Activated naive CD4-positive, alpha-beta T cell treated with anti-CD3 and anti-CD28 coated beads, Interleukin-2, amount 50 U/mL, for 72 hours (primary cell): ENCODE data around the gene TTC21B. TPM values are rescaled to one million over a fixed set of nuclear protein-coding genes. Genes with fewer than 3 reads are reported as not detected.

Source experiments
- ATAC-seq, 2 donors: fragments of 150-1000 bp; cut with Tn5 transposase; 2 replicates each; pipeline ENCODE4 v1.10.0; 2021; ENCODE audit warnings: mild to moderate bottlenecking in 2 of 2, moderate library complexity in 2 of 2
- DNase-seq, 2 donors: peaks; one replicate each; pipeline ENCODE4 v3.0.0; 2021 to 2022; ENCODE audit warnings: low spot score in 2 of 2
- H3K27ac Mint-ChIP-seq, 2 donors: one replicate each; pipeline ENCODE4 v1.8.0; 2022; ENCODE audit warnings: mild to moderate bottlenecking in 2 of 2, mixed read lengths in 2 of 2
- H3K36me3 Mint-ChIP-seq, 2 donors: one replicate each; pipeline ENCODE4 v1.8.0; 2022; ENCODE audit warnings: mixed read lengths in 2 of 2
- H3K9me3 Mint-ChIP-seq, 2 donors: one replicate each; pipeline ENCODE4 v1.8.0; 2022; ENCODE audit warnings: mixed read lengths in 2 of 2
- total RNA-seq, 2 donors: library from RNA; stranded (reverse); gene quantifications; one replicate each; pipeline ENCODE4 v1.2.3, GENCODE V29; 2022

Gene TTC21B
- total RNA-seq, 2 donors from 2014 or later = 22.6 to 27.3 TPM

DNA sequence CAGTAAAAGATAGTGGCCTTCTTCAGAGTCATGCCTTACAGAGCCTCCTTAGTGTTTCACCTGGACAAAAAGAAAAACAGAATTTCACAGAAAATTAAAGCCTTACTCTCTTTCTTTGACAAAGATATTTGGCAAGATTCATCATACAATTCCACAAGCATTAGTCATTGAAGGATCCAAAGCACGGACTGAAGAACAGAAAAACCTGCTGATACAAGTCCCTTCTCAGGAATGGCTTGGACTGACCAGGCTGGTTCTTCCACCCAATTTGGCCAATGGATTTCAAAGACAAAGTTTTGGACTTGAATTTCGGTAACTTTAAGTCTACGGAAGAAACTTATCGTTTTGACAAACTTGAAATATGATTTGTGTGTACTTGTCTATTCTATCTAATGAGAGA lies 120.4 kb downstream of the TTC21B start:
- Mint-ChIP-seq H3K27ac (no peak overlapping the region), H3K36me3 (no peaks in the 10 kb centered on the region), H3K9me3 (no peaks in the 10 kb centered on the region)
- no peak for ATAC-seq
- no peak for DNase-seq

DNA sequence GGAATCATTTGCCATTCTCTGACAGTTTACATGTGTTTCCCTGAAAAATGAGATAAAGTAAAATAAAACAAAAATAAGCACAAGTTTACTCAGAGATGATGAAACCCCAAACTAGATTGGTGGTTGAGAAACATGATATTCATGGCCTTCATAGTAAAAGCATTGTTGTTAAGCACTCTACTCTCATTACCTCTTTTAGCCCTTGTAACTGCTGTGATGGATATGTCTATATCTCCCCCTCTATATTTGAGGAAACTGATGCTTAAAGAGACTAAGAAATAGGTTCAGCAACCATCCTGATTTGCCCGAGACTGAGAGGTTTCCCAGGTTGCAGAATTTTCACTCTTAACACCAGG lies 125.7 kb downstream of the TTC21B start:
- DNase-seq (no peak), ATAC-seq (no peak)
- H3K27ac Mint-ChIP-seq = no peak overlapping the region
- no peaks in the 10 kb centered on the region for H3K9me3 Mint-ChIP-seq
- no peaks in the 10 kb centered on the region for H3K36me3 Mint-ChIP-seq

DNA sequence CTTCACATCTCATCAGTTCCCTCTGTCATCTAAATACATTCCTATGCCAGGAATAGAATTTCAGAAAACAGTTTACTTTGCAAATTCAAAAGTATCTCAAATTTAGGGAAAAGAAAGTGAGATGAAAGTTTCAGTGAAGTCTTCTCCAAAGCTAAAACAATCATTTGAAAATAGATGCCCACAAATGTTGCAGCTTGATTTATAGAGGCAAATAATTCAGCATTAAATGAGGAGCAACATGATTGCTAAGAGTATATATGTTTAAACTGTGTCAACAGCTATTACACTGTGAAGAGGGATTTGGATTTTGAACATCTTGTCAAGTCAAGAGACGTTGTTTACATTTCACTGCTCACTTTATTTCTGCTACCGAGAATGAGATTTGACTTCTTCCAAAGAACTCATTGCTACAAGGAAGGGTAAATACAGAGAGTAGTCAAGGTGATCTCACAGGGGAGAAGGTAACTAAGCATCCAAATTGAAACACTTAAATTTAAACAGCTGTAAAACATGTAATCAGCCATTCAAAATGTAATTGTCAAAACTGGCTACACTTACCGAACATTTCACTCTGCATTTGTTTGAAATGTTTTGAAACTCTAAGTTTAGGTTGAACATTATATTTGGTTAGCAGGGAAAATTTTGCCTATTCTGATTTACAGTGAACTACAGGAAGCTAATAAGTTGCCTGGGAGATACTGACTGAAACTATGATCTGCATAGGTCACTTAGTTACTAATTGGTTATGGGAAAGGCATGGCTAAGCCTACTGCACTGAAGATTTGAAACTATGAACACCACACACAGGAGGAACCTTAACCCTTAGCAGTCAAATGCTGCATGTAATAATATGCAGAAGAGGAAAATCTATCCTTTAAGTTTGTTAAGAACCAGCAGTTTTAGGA lies 126.3 kb downstream of the TTC21B start:
- DNase-seq (no peak), ATAC-seq (no peak)
- H3K9me3 Mint-ChIP-seq = no peaks in the 10 kb centered on the region
- H3K36me3 Mint-ChIP-seq = no peaks in the 10 kb centered on the region
- peak overlapping the region in 1 of 2 donors; percentile 33 for H3K27ac Mint-ChIP-seq

DNA sequence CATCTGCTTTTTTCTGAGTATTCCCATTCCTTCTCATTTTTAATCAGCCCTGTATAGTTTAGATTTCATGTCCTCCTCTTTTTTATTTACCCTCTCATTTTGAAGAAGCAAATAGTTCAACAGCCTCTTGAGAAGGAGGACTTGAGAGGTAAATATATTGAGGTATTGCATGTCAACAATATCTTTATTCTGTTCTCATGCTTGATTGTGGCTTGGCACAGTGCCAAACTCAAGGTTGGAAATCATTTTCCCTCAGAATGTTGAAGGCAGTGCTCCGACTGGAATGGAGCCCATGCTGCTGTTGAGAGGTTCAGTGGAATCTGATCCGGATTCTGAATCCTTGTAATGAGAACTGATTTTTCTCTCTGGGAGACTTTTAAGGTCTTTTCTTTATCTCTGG lies 128.5 kb downstream of the TTC21B start:
- ATAC-seq = no peak
- Mint-ChIP-seq H3K27ac (no peak overlapping the region), H3K36me3 (no peaks in the 10 kb centered on the region), H3K9me3 (no peaks in the 10 kb centered on the region)
- no peak for DNase-seq

Other genes with a start within 250 kb of the TTC21B start
- gene GALNT3, start 159.5 kb downstream of the TTC21B start, total RNA-seq = 1 to 10 TPM; 5.0 to 5.3 TPM
- gene SCN1A, start 174.2 kb upstream of the TTC21B start, total RNA-seq = not detected